Stimulated activated CD8-positive, alpha-beta memory T cell treated with anti-CD3 and anti-CD28 coated beads, Interleukin-15, amount 100 ng/mL, for 1 hour (primary cell): ENCODE data around the gene SLC39A11.

Experiments used
- DNase-seq: peaks from one replicate; pipeline ENCODE4 v3.0.0-alpha.2; 2020; ENCODE audit warnings: low read depth

Gene SLC39A11

GRCh38 chr17:72684405-72685020 is 408.0 kb downstream of the SLC39A11 start:
- no peak for DNase-seq

- no peak for DNase-seq
Observed at GRCh38 chr17:72683506-72684404, 408.7 kb downstream of the SLC39A11 start.

GRCh38 chr17:72682605-72683004 is 409.9 kb downstream of the SLC39A11 start:
- no peak for DNase-seq

GRCh38 chr17:72681844-72682243 is 410.6 kb downstream of the SLC39A11 start:
- DNase-seq: no peak

GRCh38 chr17:72677714-72678390 is 414.6 kb downstream of the SLC39A11 start:
- DNase-seq: no peak

- no peak for DNase-seq
Observed at GRCh38 chr17:72677108-72677507, 415.4 kb downstream of the SLC39A11 start.

- no peak for DNase-seq
Observed at GRCh38 chr17:72672729-72673128, 419.8 kb downstream of the SLC39A11 start.

- no peak for DNase-seq
Observed at GRCh38 chr17:72671016-72671415, 421.5 kb downstream of the SLC39A11 start.

- DNase-seq: no peak
Observed at GRCh38 chr17:72667096-72668063, 425.1 kb downstream of the SLC39A11 start.

GRCh38 chr17:72665852-72666851 is 426.3 kb downstream of the SLC39A11 start:
- no peak for DNase-seq

- DNase-seq: no peak
Observed at GRCh38 chr17:72662827-72663190, 429.7 kb downstream of the SLC39A11 start.

GRCh38 chr17:72661945-72662826 is 430.3 kb downstream of the SLC39A11 start:
- no peak for DNase-seq

- no peak for DNase-seq
Observed at GRCh38 chr17:72661116-72661944, 431.2 kb downstream of the SLC39A11 start.

- no peak for DNase-seq
Observed at GRCh38 chr17:72660274-72661115, 432.0 kb downstream of the SLC39A11 start.

- no peak for DNase-seq
Observed at GRCh38 chr17:72659811-72660210, 432.7 kb downstream of the SLC39A11 start.

- DNase-seq: no peak
Observed at GRCh38 chr17:72658675-72659074, 433.8 kb downstream of the SLC39A11 start.

- DNase-seq: no peak
Observed at GRCh38 chr17:72657467-72658317, 434.8 kb downstream of the SLC39A11 start.
